GM21786 (cell line): ENCODE results near the gene FPGS.
"Not testable (repeated sequence)": the region's sequence is repeated elsewhere in the genome, so short reads cannot be mapped to it uniquely, and the experiment has no call there.

ENCODE experiments used
- ATAC-seq: cut with Tn5 transposase; IDR thresholded peaks from one replicate; pipeline ENCODE4 v1.9.1; 2021; ENCODE audit not compliant: unreplicated experiment

Gene FPGS

DNA sequence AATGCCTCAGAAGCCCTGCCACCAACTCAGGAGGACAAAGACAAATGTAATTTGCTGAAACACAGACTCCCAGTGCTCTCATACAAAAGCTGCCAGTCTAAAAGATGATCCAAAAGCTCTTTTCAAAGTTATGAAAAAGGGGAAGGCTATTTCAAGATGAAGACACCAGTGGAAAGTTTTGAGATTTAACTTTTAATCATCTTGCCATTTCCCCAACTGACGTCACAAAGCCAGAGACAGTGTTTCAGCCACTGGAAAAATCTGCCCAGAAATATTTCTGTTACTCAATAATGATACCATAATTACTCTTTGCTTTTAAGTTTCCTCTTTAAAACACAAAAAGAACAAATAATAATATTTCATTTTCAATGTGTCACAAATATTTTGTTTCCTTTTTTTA is 30.9 kb downstream of the FPGS start:
- no peak for ATAC-seq

DNA sequence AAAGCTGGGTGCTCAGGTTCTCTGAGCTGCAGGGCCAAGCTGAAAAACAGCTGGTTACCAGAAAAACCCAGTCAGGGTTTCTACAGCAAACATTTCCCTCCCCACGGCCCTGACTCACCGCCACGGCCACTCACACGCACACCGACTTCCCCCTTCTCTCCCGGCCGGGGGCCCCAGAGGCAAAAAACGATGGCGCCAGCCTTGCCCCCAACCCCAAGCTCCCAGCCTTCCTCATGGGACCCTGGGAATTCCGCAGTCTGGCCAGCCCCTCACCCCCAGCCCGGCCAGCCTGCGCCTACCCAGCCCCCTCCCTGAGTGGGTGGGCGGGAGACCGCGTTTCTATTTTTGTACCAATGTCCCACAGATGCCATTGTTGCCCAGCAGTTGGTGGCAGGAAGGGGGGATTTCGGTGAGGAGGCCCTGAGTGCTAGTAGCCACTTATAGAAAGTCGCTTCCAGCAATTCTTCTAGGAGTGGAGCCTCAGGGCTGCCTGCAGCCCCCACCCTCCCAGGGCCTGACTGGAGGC is 33.4 kb downstream of the FPGS start:
- no peak for ATAC-seq

DNA sequence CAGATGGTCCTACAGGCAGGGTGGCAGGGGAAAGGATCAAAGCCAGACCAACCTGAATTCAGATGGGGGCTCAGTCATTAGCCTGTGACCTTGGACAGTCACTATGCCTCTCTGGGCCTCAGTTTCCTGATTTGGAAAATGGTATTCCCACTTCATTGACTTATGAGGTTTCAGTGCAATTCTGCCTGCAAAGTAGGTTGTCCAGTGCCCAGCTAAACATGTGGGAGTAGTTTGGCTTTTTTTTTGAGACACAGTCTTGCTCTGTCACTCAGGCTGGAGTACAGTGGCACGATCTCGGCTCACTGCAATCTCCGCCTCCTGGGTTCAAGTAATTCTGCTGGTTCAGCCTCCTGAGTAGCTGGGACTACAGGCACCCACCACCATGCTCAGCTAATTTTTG is 33.9 kb downstream of the FPGS start:
- not testable (repeated sequence) for ATAC-seq

DNA sequence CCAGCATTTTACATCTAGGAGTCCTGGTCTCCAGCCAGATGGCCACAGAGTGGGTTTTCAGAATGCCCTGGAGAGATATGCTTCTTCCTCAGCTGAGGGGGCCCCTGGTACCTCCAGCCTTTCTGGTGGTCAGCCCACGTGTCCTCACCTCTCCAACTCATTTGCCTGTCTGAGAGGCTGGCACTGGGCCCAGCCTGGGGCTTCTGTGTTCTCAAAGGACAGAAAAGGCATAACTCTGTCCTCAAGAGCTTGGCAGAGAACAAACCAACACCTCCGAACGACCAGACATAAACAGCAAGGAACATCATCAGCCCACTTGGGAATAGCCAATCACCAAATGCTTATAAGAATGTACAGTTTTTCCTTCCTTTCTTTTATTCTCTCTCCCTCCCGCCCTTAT is 34.7 kb downstream of the FPGS start:
- no peak for ATAC-seq

DNA sequence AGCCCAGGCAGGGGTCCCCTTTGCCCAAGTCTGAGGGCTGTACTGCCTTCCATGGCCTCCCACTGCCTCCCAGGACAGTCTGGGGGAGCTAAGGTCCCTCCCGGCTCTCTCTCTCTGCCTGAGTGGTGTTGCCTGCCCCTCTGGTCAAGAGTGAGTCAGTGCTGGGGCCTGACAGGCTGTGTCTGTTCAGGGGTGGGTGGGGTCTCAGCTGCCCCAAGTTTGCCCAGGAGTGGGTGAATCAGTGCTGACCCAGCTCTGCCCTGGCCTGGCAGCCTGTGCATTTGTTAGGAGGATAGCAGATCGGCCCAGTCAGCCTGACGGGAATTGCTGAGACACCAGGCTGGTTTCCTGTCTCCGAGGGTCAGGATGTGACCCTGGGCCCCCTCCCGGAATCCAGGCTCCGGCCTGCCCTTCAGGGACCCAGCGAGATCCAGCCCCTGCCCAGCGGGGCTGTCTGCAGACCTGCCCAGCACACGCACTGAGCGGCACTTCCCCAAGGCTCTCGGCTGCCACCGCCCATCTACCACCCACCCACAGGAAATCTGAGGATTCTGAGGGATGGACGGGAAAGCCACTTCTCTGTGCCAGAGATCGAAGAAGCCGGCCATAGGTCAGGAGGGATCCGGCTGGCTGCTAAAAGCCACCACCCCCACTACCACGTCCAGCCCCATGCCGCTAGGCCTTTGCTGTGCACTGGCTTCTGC is 35.8 kb downstream of the FPGS start:
- no peak for ATAC-seq

DNA sequence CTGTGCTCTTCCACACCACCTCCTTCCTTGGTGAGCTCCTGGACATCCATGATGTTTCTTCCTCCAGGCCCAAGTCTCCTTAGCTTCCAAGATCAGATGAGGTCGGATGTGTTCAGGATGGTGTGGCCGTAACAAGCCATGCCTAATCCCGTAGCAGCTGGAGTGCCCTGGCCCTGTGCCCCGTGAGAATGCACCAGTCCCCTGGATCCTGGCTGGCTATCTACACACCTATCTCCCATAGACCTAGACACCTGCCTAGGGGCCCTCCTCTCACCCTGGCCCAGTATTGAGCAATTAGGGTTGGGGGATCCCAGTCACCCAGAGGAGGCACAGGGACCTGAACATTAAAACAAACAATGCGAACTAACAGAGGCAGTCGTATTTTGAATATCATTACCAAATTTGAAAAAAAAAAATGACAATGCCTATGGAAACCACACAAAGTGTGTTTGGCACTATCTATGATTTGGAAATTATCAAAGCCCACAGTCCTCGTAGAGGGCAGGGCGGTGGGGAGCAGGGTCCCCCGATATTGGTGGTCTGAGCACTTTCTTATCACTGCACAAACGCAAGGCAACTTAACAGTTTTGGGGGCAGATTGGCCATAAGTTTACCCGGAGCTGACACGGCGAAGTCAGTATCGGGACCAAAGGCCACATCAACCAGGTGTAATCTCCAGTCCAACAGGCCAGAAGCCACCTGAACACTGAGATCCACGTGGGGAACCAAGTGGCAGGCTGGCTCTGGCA is 38.6 kb downstream of the FPGS start:
- ATAC-seq: no peak

DNA sequence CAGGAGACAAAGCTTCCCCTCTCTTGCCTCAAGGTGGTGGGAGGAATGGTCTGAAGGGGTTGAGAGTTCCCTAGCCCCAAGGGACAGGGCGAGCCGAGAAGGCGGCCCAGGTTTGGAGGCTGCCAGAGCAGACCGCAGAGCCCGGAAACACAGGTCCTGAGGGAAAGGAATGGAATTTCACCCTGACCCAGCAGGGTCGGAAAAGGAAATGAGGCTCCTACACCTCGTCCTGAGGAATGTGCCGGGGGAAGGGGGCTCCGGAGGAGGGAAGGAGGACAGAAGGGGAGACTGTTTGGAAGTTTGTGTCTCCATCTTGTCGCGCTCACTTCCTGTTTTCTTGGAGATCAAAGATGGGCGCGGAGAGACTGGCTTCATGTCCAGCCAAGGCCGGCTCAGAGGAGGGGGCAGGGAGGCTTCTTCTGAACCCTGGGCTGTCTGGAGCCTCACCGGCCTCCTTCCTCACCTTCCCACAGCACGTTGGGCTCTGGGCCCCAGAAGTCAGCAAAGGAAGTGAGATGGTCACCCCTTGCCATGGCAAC is 42.2 kb downstream of the FPGS start:
- ATAC-seq: no peak

DNA sequence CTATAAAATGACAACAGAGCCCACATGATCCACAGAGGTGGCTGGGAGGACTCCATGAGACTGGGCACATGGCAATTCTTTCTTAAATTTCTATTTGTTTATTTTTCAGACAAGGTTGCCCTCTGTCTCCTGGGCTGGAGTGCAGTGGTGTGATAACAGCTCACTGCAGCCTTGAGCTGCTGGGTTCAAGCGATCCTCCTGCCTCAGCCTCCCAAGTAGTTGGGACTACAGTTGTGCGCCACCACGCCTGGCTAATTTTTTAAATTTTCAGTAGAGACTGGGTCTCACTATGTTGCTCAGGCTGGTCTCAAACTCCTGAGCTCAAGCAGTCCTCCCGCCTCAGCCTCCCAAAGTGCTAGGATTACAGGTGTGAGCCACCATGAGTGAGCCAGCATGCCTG is 42.9 kb downstream of the FPGS start:
- ATAC-seq: not testable (repeated sequence)

DNA sequence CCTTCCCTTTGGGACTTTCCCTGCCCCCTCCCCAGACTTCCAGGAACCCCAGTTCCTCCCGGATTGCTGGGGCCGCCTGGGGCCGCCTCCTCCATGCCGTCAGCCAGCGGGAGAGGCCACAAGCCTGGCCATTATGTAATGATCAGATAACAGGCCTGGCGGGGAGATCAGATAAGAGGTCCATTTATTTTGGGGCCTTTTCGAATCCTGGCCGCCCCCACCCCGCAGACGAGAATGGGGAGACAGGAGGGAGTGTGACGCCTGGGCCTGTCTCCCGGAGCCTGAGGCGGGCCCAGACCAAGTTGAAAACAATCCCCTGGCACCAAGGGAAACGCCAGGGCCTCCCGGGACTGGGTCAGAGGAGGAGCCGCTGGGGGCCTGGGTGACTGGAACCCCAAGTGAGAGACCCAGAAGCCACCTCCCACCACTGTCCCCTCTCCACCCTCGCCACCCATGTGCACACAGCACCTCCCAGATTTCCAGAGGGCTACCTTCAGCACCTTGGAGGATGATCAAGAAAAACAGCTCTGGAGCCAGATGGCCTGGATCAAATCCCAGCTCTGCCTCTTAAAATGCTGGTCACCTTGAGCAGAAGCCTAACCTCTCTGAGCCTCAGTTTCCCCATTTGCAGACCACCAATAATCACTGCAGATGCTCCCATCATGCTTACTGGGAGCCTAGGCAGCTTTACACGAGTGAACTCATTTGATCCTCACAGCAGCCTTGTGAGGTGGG is 43.9 kb downstream of the FPGS start:
- ATAC-seq: no peak

DNA sequence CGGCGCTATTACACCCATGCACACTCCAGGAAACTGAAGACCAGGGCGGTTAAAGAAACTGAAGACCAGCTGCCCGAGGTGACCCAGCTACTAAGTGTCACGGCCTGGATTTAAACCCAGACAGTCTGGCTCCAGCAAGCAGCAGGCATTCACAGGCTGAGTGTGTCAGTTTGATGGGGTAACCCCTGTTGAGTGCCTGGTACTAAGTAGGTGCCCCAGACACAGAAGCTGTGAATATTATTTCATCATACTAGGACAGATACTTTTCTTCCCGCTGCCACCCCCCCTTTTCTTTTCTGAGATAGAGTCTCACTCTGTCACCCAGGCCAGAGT is 44.5 kb downstream of the FPGS start:
- ATAC-seq: no peak

DNA sequence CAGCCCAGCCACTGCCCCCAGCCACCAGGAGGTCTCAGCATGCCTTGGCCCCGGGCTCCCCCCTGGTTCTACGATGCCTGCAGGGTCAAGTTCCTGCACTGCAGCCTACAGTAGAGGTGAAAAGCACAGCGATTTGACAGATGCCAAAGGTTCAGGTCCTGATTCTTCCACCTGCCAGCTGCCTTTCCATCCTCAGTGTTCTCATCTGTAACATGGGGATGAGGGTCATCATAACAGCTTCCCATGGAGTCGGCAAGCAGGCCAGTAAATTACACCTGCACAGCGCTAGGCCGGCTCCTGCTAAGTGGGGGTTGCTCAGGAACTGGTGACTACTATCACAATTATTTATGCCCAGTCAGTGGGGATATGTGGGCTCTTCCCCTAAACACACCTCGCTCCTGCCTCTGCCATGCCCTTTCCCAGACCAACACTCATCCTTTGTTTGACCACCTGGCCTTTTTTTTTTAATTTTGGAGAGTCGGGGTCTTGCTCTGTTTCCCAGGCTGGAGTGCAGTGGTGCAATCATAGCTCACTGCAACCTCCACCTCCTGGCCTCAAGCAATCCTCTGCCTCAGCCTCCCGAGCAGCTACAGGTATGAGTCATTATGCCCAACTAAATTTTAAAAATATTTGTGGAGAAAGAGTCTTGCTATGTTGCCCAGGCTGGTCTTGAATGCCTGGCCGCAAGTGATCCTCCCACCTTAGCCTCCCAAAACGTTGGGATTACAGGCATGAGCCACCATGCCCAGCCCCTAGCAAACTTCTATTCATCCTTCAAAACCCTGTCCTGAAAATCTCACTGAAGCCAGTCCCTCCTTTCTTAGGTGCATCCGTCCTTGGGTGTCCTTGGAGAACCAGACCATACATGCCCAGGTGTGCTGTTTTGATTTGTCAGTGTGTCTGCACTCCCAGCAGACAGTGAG is 45.4 kb downstream of the FPGS start:
- ATAC-seq: no peak

DNA sequence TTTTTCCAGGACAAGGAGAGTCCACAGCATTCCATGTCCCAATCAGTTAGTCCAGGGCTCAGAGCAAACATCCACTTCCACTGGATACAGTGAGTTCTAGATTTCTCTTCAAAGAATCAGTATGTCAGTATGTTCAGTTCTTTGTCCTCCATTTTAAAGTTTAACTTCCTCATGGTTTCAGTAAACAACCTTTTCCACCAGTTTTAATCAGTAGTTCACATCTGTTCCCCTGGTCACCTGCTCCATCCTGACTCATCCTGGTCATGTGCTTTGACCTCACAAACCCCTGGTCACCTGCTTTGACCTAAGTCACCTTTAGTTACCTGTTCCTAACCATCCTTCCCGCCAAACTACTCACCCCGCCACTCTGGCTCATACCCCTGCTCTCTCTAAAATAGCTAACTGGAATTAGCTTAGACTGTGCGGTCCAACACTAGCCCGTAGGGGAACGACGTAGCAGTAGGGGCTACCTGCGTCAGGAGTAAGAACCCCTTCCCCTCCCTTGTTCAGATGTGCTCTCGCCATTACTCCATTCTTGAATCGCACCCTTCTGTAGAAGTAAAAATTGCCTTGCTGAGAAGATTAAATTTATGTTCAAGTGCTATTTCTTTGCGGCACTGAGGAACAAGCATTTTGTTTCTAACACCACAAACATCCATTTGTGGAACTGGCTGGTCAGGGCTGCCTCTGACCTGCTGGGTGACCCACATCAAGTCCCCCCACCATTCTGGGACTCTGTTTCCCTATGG is 46.2 kb downstream of the FPGS start:
- no peak for ATAC-seq

DNA sequence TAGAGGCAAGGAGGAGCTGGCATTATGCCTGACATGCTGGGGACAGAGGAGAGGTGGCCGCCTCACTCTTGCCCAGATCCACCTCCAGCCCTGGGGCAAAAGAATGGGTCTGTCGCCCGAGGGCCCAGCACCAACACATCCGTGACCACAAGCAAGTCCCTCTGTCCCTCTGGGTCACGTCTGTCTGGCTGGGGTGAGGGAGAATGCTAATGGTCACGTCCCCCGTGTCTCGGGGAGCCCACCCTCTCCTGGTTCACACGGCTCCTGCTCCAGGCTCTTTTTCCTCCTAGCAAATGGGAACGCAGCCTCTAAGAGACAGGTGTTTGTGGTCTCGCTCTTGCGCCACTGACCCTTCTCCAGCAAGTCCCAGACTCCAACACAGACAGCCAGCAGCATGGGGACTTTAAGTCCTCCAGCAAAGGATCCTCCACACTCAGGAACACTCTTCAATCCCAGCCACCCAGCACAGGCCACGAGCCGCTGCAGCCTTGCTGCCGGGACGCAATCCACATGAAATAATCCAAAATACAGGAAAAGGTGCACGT is 47.7 kb downstream of the FPGS start:
- no peak for ATAC-seq

DNA sequence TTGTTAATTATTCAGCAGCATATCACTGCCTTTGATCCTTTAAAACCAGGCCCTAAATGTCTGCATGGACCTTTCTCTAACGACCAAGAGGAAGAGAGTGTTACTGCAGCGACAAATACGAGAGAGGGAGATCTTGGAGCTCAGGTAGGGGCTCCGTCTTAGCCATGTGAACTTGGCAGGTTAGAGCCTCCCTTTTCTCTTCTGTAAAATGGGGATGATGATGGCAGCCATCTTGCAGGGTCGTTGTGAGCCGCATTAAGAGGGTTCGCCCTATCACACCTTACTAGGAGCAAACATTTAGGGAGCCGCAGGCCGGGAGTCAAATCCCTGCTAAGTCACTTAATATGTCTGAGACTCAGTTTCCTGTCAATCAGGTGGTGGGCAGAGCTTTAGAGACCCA is 50.1 kb downstream of the FPGS start:
- no peak for ATAC-seq

DNA sequence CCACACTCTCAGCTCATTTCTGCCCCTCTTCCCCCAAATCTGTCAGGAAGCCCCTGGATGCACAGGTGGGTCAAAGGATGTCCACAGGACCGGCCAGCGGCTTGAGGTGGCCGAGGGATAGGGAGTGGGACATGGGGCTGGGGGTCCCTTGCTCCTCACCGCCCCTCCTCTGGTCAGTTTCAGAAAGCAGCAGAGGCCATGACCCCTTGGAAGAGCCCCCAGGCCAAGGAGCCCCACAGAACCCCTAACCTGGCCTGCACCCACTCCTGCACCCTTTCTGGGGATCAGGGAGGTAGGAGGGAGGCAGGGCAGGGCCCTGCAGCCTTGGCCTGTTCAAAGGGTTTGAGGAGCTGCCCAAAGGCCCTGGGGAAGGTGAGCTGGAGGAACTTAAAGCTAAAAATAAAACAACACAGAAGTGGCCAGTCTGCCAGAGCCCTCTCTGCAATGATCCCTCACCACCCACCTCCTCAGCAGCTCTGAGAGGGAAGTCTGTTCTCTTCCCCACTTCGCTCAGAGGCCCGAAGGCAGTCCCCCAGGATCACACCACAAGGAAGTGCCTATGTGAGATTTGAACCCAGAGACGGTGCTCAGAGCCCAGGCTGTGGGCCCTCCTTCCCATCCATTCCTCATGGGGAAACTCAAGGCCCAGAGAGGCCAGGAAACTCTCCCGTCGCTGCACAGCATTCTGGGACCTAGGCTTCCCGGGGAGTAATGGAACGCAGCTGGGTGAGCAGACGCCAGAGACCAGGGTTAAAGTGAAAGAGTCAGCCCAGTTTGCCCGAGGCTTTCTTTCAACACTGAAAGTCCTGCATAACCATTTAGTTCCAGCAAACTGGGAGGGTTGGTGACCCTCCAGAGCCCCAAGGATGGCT is 50.9 kb downstream of the FPGS start:
- no peak for ATAC-seq

DNA sequence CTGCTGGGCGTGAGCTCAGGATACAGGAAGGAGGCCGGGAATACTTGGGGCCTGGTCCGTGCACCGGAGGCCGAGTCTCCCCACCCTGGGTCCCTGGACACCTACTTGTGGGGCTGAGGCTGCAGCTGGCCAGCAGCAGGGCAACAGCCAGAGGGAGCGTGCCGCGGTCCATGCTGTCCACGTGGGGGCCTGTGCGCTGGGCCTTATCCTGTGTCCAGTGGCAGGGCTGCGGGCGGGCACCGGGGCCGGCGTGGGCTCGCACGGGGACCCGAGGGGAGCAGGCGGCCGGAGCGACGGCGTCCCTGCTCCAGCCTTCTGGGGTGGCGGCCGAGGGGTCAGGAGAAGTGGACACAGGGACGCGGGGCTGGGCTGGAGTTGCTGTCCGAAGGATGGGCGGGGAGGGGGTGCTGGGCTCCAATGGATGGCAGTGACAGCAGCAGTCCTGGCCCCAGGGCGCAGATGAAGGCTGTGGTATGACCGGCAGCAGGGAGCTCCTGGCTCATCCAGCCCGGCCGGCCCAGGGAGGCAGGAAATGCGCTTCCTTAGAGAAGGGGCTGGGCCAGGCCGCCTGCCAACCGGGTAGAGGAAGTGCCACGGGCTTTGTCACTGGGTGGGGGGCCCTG is 51.6 kb downstream of the FPGS start, which contains the start of gene ENG:
Gene ENG, minus strand, starts transcription at position 475 of the 623 bp plus-strand sequence. Its CDS starts 303 bp downstream, at position 172.
- no peak for ATAC-seq

DNA sequence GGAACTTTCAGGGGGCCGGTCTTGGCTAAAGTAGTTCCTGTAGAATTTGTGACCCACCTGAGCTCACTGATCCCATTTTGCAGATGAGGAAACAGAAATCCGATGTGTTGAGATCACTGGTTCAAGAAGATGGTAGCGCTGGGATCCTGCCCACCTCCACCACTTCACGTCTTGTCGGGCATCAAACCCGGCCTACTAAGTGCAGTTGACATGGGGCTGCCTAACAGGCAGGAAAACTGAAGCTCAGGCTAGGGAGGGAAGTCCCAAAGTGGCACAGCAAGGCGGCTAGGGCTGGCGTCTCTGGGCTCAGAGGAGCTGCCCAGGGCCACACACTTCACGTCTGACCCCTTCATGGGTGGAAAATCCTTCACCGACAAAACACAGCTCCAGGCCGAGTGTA is 52.3 kb downstream of the FPGS start:
- no peak for ATAC-seq

DNA sequence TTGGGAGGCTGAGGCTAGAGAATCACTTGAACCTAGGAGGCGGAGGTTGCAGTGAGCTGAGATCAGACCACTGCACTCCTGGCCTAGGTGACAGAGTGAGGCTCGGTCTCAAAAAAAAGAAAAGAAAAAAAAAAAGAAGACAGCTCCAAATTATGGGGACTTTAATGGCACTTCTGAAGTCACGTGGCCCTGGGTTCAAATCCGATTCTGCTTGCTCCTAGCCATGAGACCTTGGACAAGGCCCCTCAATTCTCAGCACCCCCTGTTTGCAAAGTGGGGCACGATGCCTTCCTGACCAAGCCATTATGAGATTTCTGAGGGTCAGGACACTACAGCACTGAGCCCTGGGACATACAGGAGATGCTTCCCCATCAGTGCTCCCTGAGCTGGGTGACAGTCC is 52.8 kb downstream of the FPGS start:
- no peak for ATAC-seq
